HG03378 (cell line): Measurements from ENCODE around the gene PLK1.
"Not testable (repeated sequence)": the region's sequence is repeated elsewhere in the genome, so short reads cannot be mapped to it uniquely, and the experiment has no call there.

Experiments used
- ATAC-seq: cut with Tn5 transposase; IDR thresholded peaks from one replicate; pipeline ENCODE4 v1.9.1; 2021; ENCODE audit warnings: mild to moderate bottlenecking, moderate library complexity; ENCODE audit not compliant: unreplicated experiment

Gene PLK1

GRCh38 chr16:23678430-23679273 is at the start of gene PLK1:
Gene PLK1 (plus strand): TSS chr16:23678889. CDS start chr16:23678933, 44 bp downstream.
- peak; percentile 78 for ATAC-seq

- no peak for ATAC-seq
Measured at GRCh38 chr16:23629516-23629915, 49.2 kb upstream of the PLK1 start.

GRCh38 chr16:23631874-23632273 is 46.8 kb upstream of the PLK1 start:
- not testable (repeated sequence) for ATAC-seq

GRCh38 chr16:23634461-23635036 is 44.1 kb upstream of the PLK1 start:
- no peak for ATAC-seq

GRCh38 chr16:23635958-23636357 is 42.7 kb upstream of the PLK1 start:
- no peak for ATAC-seq

GRCh38 chr16:23640615-23640930 is 38.1 kb upstream of the PLK1 start:
- ATAC-seq: no peak

- peak; percentile 93 for ATAC-seq
Measured at GRCh38 chr16:23640931-23641765, 37.5 kb upstream of the PLK1 start, which contains the start of the genes DCTN5 and PALB2. Gene DCTN5 (plus strand): TSS chr16:23641466. CDS start chr16:23641543, 77 bp downstream. Gene PALB2 (minus strand): TSS chr16:23641310. CDS start chr16:23641157, 153 bp downstream.

GRCh38 chr16:23642246-23642774 is 36.4 kb upstream of the PLK1 start:
- ATAC-seq: no peak

GRCh38 chr16:23650674-23651416 is 27.8 kb upstream of the PLK1 start:
- no peak for ATAC-seq

- ATAC-seq: peak; percentile 44
Measured at GRCh38 chr16:23651943-23652468, 26.7 kb upstream of the PLK1 start.

GRCh38 chr16:23663918-23664317 is 14.8 kb upstream of the PLK1 start:
- no peak for ATAC-seq

GRCh38 chr16:23666571-23667354 is 11.9 kb upstream of the PLK1 start:
- no peak for ATAC-seq

GRCh38 chr16:23667355-23667659 is 11.4 kb upstream of the PLK1 start:
- ATAC-seq: no peak

GRCh38 chr16:23668225-23668624 is 10.5 kb upstream of the PLK1 start:
- ATAC-seq: no peak

GRCh38 chr16:23668873-23669272 is 9.8 kb upstream of the PLK1 start:
- ATAC-seq: no peak

GRCh38 chr16:23670137-23670776 is 8.4 kb upstream of the PLK1 start:
- peak; percentile 94 for ATAC-seq

GRCh38 chr16:23673971-23674614 is 4.6 kb upstream of the PLK1 start:
- ATAC-seq: no peak

- no peak for ATAC-seq
Measured at GRCh38 chr16:23676924-23677480, 1.7 kb upstream of the PLK1 start.
